CD1c-positive myeloid dendritic cell (primary cell): ENCODE measurements around the gene DENND1A.
"Not testable (repeated sequence)": the region's sequence is repeated elsewhere in the genome, so short reads cannot be mapped to it uniquely, and the experiment has no call there.

Experiments used
- DNase-seq: peaks from one replicate; pipeline ENCODE4 v3.0.0-alpha.2; 2016; ENCODE audit errors: extremely low spot score

Gene DENND1A

DNA sequence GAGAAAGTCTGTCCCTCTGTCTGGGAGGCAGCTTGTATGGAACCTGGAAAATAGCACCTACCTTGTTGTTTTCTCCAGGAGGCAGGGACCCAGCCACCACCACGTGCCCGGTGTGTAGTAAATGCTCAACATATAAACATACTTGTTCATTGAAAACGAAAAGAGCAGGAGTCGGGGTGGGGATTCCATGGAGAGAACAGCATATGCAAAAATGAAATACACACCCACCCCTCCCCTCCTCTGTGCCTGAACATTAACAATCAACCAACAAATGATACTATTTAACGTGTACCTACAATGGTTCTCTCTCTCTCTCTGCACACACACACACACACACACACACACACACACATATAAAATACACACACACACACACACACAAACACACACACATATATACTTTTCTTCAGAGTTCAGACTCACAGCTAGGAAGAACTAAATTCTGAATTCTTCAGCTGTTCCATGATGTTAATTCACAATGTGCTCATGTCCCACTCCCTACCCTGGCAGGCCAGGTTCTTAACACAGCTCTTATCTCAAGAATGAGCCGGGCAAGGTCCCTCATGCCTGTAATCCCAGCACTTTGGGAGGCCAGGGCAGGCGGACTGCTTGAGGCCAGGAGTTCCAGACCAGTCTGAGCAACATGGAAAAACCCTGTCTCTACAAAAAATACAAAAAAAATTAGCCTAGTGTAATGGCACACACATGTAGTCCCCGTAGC is 16.3 kb upstream of the DENND1A start:
- no peak for DNase-seq

DNA sequence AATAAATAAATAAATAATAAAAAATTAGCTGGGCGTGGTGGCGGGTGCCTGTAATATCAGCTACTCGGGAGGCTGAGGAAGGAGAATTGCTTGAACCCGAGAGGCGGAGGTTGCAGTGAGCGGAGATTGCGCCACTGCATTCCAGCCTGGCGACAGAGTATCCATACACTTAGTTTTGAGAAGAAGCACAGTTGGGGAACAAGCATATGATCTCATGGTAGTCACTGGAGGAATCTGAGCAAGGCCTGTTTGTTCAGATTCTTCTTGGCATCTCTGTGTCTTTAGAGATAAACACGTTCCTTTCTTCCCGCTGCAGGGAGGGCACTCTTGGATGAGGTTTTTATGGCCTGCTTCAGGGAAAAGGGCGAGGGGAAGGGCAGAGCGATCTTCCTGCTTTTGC is 15.6 kb upstream of the DENND1A start:
- DNase-seq = no peak

DNA sequence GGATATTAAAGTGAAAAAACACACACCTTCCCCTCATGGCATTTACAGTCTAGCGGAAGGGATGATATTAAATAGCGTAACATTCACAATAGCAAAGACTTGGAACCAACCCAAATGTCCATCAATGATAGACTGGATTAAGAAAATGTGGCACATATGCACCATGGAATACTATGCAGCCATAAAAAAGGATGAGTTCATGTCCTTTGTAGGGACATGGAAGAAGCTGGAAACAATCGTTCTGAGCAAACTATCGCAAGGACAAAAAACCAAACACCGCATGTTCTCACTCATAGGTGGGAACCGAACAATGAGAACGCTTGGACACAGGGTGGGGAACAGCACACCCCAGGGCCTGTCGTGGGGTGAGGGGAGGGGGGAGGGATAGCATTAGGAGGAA is 14.5 kb upstream of the DENND1A start:
- DNase-seq = not testable (repeated sequence)

DNA sequence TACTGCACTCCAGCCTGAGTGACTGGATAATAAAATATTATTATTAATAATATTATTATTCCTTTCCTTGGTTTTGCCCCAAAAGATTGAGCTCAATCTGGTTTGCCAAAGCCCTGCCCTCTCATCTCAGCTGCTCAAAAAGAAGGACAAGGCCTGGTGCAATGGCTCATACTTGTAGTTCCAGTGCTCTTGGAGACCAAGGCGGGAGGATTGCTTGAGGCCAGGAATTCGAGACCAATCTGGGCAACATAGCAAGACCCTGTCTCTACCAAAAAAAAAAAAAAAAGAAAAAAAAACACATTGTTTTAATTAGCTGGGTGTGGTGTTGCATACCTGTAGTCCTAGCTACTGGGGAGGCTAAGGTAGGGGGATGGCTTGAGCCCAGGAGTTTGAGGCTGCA is 13.7 kb upstream of the DENND1A start:
- DNase-seq = no peak

DNA sequence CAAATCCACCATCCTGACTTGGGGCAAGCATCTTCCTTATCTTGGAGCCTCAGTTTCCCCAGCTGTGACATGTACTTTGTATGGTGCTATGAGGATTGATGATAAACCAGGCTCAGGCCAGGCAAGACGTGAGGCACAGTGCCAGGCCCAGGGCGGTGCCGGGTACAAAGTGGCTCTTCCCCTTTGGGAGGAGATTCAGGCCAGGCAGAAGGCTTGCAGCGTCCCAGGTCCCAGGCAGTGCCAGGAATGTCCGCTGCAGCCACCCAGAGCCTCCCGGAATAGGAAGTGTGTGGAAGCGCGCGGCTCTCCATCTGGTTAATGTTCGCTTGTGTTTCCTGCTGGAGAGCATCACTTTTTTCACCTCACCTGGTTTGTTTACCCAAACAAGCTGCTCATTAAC is 12.6 kb upstream of the DENND1A start:
- DNase-seq = no peak

DNA sequence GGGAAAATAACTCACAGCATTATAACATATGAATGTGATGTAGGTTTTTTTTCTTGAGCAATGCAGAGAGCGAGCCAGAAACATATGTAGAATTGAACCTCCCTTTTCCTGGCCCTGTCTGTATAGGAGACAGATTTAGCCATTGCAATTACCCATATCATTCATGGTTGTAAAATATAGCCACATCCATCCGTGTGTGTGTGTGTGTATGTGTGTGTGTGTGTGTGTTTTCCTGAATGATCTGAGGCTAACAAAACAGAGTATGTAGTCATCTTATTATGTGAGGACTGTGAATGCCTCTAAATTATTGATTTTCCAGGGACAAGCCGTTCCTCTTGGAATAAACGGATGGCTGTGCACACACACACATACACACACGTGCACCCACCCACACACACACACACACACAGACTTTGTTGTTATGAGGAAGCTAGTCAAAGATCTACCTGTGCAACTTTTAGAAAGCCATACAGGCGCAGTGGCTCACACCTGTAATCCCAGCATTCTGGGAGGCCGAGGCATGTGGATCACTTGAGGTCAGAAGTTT is 11.7 kb upstream of the DENND1A start:
- DNase-seq = no peak

DNA sequence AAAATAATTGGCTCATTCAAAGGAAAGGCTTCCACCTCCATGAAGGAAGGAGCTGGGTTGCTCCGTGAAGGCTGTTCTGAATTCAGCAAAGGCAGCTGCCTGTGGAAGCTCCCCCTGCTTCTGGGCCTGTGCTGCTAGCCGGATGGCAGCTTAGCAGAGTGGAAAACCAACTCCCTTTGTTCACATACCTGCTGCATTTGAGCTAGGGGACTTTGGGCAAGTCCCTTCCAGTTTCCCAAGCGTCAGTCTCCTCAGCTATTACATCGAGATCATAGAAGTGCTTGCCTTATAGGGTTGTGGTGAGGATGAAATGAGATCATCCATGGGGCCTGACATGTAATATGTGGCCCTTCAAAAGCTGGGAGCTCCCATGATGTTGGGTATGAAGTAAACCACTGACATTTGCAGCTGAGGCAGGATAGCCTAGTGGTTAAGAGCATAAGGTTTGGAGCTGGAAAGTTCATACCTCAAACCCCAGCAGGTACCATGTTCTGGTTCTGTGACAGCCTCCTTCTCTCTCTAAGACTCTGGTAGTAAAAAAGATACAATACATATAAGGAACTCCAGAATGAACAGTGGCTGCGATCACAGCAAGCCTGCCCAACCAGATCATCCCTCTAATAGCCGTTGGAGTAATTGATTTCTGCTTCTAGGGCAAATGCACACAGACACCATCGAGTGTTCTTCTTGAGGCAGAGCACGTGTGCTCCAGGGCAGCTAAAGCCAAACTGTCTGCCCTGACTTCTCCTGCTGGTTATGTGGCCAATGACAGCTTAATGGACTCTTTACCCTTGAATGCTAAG is 11.0 kb upstream of the DENND1A start:
- no peak for DNase-seq

DNA sequence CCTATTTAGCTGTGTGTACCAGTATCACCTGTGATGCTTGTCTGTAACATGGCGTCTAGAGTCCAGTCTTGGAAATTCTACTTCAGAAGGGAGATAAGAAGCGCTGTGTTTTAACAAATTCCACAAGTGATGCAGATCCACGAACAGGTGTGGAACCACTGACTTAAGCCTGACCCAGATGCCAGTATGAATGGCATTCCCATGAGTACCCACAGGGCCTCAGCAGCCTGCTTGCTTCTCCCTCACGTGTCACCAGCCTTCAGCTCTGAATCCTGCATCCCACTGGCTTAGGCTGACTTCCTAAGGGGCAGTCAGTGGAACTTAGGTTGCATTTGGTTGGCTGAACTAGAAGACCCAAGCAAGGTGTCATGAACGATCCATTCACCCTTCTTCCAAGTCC is 8.5 kb upstream of the DENND1A start:
- no peak for DNase-seq

DNA sequence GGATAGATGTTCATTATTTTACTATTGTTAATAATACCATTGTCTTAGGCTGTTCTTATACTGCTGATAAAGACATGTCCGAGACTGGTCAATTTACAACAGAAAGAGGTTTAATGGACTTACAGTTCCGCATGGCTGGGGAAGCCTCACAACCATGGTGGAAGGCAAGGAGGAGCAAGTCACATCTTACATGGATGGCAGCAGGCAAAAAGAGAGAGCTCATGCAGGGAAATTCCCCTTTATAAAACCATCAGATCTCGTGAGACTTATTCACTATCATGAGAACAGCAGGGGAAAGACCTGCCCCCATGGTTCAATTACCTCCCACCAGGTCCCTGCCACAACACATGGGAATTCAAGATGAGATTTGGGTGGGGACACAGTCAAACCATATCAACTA is 6.6 kb upstream of the DENND1A start:
- DNase-seq = not testable (repeated sequence)

DNA sequence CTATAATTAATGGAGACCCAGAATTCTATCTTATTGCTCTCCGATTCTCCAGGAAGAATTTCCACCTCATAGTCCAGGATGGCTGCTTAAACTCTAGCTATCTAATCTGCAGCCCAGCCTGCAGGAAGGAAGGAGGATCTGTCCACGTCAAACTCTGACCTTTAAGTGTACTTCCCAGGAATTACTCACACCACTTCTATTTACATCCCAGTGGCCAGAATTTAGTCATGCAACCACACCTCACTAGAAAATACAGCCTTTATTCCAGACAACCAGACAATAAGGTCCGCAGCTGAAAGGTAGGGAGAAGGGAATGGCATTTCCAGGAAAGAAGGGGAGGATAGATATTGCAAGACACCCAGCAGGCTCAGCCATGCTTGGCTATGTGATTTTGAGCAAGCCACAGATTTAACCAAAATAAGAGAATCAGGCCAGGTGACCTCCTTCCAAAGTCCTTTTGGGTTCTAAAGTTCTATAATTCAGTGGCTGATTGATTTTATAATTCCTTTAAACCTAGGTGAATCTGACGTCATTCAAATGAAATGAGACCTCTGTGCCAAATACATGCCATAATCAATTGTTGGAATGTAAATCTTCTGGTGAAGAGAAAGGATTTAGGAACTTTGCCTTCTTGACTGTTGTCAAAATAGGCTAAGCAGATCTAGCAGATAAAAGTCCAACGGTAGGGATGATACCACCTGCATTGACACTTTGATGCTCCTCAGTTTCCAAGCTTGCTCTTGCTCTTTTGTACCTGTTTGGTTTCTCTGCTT is 3.7 kb upstream of the DENND1A start:
- DNase-seq = peak; percentile 18

DNA sequence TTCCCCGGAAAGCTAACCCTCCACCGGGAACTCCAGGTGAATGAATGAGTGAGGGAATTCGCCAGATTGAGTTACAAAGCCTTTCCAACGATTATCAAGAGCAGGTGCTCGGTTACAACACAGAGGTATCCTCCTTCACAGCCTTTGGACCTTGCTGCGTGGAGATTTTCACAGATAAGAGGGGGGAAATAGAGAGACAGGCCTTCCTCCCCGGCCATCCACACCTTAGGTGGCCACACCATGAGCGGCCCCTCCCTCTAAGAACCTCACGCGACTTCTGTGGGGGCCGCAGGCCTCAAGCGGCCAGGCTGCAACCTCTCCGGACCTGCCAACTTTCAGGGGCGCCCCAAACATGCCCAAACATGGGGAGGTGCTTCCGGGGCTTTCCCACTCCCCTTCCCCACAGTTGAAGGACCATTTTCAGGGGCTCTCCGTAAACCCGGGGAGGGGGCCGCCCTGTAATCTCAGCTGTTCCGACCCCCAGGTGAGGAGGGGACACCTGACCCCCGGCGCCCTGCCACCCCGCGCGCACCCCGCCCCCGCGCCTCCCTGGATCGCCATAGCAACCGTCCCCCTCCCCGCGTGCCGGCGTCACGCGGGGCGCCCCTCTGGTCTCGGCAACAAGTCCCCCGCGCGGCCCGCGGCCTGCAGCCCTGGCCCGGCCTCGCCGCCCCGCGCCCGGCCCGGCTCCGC is 603 bp downstream of the DENND1A start:
- DNase-seq = peak; percentile 6

DNA sequence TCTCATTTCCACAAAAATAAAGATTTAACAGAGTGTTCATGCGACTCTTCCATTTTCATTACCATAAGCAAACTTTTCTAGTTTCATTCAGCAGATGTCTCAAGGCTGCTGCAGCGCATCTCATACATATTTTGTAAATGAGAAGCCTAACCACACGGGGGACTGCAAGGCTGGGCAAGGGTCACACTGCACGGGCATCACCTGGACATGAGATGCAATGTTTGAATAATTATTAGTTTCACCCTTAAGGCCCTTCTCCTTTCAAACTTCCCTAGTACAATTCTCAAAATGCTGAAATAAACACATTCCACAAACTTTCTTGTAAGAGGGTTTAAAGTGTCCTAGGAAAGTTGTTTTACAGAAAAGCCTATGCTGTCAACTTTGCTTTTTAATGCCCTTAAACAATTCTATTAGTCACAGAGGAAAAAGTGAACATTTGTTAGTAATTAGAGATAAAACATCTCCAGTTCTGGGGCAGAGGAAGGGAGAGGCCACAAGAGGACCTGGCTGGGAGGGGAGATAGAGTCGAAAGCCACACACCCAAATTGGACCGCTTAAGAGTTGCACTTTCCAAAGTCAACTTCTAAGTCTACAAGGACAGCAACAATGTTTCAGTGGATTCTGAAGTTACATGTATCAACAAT is 1.3 kb downstream of the DENND1A start:
- peak; percentile 8 for DNase-seq

DNA sequence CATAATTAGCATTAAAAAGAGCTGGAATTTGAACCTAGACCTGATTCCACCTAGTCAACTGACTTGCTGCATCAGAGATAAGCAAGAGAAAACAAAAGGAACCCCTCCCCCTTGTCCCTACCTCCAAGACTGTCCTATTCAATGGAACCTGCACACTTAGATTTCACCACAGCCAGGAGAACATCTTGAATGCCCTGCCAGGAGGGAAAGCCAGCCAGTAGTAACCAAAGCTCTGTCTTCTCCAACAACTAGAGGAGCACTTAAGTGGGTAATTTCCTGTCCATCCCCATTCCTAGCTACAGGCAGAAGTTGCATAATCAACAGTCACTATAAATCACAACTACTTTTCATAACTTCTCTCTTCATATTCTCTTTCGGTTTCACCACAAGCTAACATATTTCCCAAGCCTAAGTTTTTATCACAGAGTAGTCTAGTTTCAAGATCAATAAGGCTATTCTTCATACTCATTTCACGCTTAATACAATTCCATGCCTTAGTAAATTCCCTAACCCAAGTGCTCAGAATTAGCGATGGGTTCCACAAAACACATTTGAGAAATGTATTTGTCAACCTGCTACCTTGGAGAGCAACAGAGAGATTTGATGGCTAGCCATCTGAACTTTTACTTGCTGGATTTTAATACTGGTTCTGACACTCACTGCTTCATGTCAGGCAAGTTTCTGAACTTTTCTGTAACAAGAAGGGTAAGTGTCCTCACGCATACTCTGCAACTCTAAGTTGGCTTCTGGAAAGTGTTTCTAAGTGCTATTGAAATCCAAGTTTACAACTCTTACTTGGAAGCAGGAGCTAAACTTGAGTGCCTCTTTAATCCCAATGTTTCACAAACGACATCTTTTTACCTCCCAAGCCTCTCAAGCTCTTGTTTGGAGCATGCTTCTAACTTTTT is 2.0 kb downstream of the DENND1A start:
- peak; percentile 71 for DNase-seq

DNA sequence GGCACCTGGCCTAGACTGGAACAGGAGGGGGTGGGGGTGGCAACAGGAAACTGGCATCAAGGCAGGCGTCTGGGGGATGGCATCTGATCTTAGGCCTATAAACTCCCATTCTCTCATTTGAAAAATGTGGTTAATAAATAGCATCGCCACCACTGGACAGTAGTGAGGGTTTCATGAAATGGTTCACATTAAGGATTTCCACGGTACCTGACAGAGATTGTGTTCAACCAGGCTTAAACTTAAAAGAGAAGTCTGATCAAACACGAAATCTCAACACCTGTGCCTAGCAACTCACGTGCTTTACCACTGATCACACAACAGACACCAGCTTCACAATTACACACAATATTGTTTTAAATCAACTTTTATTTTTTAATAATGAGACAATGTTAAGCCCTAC is 3.0 kb downstream of the DENND1A start:
- no peak for DNase-seq

DNA sequence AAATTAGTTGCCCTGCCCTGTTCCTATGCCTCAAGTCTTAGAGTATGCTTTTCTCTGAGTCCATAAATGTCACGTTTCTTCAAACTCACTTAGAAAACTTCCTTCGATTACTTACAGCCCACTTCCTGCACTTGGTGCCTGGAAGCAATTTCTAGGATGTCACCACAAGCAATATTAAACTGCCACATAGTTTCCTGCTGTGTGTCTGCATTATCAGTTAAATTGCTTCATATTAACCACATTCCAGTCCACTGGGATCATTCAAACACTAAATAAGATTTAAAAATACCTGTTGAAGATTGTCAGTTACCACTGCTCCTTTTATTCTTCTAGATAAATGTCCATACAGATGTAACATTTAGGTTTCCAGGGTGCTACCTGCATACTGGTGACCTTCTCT is 4.1 kb downstream of the DENND1A start:
- DNase-seq = no peak

DNA sequence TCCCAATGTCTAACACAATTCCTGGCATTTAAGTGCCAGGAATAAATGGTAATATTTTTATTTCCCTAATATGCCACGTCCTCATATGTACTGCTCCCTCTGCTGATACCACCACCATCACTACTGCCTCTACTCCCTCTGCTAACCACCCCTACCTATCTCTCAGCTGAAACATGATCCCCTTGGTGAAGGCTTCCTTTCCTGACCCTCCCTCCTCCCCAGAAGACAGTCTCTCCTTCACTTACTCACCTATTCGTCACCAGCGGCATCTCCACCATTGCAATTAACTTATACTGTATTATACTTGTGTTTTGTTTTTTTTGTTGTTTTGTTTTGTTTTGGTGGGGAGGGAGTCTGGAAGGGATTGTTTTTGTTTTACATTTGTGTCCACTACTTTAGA is 4.8 kb downstream of the DENND1A start:
- no peak for DNase-seq

DNA sequence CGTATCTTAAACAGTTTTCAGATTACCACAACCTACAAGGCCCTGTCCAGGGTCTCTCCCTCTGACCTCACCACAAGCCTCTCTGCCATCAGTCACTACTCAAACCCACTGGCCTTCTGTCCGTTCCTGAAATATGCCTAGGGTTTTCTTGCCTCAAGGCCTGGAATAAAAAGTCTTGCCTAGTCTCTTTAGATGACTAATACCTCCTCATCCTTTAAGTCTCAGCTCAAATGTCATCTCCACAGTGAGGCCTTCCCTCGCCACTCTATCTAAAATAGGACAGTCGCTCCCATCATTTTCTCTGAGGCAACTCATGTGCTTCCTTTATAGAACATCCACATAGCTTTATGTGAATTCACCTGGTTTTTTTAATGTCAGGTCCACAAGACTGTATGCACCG is 5.2 kb downstream of the DENND1A start:
- no peak for DNase-seq

DNA sequence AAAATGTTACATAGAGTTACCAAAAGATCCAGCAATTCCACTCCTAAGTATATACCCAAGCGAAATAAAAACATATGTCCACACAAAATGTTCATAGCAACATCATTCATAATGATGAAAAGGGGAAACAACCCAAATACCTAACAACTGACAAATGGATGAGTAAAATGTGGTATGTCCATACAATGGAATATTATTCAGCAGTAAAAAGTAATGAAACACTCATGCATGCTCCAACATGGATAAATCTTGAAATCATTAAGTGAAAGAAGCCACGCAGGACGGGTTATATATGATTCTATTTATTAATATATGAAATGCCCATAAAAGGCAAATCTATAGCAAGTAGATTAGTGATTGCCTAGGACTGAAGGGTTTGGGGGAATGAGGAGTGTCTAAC is 6.0 kb downstream of the DENND1A start:
- DNase-seq = no peak

DNA sequence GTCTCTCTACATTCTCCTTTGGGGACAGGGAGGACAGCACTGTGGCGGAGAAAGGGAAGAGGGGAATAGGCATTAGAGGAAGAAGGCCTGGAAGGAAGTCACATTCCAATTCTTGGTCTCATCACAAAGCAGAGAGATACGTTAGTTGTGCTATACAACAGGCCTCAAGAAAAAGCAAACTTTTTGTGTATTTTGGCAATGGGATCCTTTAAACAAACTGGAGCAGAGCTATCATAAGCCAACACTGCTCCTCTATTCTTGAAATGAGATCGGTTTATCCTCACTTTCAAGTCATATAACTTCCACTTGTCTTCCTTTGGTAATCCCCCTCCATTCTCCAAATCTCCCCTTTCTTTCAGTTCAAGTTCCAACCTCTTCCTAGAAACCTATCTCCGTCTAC is 6.5 kb downstream of the DENND1A start:
- DNase-seq = no peak

DNA sequence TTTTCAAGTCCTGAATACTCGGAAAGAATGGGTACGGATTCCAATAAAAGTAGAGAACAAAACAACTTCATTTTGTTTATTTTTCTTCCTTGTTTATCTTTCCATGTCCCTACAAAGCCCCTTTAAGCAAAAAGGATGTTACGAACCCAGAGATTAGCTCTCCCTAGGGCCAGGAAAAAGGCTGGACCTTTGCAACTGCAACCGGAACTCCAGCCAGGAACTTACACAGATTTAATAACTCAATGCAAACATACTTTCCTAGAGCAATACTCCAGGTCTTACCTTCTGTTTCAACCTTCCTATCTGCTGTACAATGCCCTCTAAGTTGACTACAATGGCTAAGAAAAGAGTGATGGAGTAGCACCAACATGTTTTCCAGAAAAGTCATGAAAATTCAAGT is 7.0 kb downstream of the DENND1A start:
- DNase-seq = no peak
